Measurements from ENCODE around the gene TSHZ1.

- TF ChIP-seq REST (IDR thresholded peaks at IDR 0.05; ENCODE audit: insufficient read depth in 1 of 2, low read depth in 2 of 2, low read length in 2 of 2) (no peak), TAF1 (IDR thresholded peaks at IDR 0.05; ENCODE audit: borderline replicate concordance, insufficient read depth, low read length) (no peak), POLR2AphosphoS5 (IDR thresholded peaks at IDR 0.05; ENCODE audit: low read depth, low read length) (no peak), SIN3A (IDR thresholded peaks at IDR 0.05; ENCODE audit: borderline replicate concordance, insufficient read depth, low read length) (no peak)
Measured at GRCh38 chr18:75222407-75222806, 11.8 kb downstream of the TSHZ1 start.
